Left renal pelvis (tissue), 4 donors: ENCODE results near the gene CDH24. TPM values are rescaled to one million over a fixed set of nuclear protein-coding genes. Genes with fewer than 3 reads are reported as not detected.
A peak's percentile ranks its signal among the peaks of the same experiment; 100 is the strongest.

Experiments used
- DNase-seq, 4 donors: peaks; one replicate each; pipeline ENCODE4 v3.0.0-alpha.2; 2013; ENCODE audit warnings: low read depth in 4 of 4, low spot score in 3 of 4
- polyA plus RNA-seq, 4 donors: library from polyadenylated mRNA; unstranded; fragments of 120-200 nt; gene quantifications; one replicate each; pipeline ENCODE4 v1.2.1, GENCODE V29; 2013; ENCODE audit not compliant: insufficient read length in 4 of 4

The CDH24 gene
- polyA plus RNA-seq, 4 donors: 17.9 to 44.0 (median 29.7) TPM

DNA sequence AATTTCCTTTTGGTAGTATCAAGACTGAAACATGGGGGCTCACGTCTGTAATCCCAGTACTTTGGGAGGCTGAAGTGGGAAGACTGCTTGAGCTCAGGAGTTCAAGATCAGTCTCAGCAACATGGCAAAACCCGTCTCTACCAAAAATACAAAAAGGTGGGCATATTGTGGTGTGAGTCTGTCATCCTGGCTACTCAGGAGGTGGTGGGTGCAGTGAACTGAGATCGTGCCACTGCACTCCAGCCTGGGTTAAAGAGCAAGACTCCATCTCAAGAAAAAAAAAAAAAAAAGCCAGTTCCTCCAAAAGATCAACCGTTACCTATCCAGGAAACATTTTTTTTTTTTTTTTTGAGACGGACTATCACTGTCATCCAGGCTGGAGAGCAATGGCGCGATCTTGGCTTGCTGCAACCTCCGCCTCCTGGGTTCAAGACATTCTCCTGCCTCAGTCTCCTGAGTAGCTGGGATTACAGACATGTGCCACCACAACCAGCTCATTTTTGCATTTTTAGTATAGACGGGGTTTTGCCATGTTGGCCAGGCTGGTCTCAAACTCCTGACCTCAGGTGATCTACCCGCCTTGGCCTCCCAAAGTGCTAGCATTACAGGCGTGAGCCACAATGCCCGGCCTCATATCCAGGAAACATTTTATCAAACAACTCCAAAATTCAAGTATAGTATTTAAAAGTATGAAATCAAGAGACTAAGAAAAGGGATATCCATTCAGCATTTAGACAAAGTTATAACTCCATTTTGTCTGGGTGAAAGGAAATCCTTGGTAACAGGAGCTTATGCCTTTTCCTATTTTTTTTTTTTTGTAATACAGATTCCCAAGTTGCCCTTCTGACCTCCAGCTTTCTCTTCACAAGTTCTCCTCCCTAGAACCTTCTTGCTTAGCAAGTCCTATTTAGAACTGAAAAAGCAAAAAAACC, 34.2 kb upstream of the CDH24 start:
- no peak for DNase-seq

DNA sequence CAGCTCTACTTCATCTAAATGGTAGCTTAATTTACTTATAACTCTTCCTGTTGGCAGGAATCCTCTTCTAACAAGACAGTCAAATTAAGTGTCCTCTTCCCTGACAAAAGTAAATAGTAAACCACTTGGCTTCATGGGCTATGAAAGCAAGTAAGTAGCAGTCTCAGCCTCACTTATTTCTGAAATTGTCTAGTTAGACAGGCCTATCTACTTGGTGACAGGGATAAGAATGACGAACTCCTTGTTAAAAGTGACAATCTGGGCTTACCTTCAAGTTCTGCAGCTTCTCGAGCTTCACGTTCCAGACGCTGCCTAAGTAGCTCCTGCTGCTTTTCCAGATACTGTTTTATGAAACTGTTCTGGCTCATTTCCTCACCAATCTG, 32.9 kb upstream of the CDH24 start:
- no peak for DNase-seq

DNA sequence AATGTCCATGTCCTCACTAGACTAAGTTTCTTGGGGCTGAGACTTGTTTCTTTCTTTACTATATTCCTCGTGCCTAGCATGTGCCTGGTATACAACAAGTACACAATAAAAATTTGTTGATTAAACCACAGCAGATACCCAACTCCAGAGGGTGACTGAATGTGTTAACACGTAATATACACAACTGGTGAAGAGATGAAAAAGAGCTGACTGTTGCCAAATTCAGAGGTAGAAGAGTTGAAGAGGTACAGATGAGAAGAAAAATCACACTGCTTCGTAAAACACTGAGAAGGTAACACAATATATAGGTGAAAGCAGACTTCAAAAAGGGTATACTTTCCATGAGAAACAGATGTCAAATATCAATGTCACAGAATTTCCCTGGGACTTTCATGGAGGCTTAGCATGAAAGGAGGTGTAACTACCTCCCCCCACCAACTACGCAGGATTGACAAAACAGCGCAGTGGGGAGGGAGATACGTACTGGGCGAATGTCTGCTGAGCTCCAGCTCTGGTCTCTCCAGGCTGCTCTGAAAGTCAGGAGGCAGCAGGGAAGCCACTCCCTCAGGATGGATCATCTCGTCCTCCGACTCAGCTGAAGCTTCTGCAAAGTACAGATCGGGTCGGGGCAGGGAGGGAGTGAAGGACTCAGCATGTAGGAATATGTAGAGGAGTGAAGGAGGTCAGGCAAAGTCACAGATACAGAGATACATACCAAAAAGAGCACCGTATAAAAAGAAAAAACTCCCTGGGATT, 32.4 kb upstream of the CDH24 start:
- no peak for DNase-seq

DNA sequence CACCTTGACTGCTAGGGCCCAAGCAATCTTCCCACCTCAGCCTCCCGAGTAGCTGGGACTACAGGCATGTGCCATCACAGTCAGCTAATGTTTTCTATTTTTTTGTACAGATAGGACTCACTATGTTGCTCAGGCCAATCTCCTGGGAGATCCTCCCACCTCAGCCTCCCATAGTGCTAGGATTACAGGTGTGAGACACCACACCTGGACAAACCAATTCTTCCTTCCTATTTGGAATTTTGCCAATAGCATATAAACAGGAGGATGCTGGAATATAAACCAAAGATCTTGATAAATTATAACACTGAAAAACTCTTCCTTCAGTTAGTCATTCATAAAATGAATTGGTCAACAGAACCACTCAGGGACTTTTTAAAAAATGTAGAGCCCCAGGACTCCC, 29.2 kb upstream of the CDH24 start:
- DNase-seq: no peak

DNA sequence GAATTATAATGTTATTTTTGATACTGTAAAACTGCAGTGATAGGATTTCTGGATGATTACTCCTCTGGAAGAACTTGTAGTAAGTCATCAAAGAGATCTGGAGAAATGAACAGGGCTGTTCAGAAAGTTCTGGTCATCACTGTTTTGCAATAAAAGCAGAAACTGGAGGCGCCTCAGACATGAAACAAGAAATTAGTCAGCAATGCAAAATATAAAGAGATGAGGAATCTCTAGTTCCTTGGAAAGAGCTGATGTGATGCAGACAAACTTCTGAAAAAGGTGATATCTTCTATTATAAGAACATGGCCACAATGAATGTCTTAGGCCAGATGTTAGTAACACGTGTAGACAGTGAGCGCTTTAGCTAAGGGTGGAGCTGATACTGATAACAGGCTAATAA, 28.1 kb upstream of the CDH24 start:
- DNase-seq: no peak

DNA sequence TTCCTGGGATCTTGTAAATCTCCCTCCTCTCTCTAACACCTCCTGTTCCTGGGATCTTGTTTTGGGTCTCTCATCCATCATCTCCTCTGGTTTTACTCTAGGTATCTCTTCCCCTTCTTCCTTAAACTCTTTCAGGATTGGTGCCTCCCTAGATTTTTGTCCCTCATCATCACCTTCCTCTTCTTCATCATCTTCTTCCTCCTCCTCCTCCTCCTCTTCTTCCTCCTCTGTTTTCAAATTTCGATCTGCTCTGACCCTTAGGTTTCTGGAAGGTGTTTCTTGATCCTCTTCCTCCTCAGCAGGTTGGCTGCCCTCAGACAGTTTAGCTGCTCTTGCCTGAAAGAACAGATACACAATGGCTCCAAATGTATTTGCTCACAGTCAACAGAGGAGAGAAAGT, 23.2 kb upstream of the CDH24 start:
- no peak for DNase-seq

DNA sequence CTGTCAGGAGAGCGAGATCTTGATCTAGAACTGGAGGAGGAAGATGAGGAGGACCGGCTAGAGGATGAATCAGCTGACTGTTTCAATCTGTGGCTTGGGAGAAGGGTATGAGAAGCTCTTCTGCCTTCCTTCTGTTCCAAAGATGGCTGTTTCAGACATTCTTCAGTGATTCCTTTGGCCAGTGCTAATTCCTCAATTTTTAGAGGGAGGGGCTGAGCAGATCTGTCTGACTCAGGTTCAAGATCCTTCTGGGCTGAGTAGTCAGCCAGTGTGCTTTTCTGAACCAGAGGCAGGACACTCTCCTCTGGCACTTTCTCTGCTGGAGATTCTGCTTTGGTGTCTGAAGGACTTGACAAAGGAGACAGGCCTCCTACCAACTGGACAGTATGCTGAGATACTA, 22.4 kb upstream of the CDH24 start:
- no peak for DNase-seq

DNA sequence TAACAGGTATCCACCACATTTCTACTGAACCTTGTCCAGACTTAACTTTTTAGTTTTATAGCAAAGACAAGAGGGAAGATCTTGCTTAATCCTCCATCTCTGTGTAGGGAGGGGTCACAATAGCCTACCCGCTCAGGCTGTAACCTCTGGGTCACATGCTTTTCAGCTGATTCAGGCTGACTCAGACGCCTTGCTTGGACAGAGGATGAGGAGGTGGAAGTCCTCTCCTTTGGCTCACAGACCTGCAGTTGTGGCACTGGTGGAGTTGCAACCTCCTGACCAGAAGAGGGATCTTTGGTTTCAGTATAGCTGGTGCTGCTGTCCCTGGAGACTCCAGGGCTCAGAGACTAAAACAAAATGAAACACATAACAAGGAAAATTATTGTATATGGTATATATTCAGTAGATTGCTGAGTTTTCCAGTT, 21.4 kb upstream of the CDH24 start:
- DNase-seq: no peak

DNA sequence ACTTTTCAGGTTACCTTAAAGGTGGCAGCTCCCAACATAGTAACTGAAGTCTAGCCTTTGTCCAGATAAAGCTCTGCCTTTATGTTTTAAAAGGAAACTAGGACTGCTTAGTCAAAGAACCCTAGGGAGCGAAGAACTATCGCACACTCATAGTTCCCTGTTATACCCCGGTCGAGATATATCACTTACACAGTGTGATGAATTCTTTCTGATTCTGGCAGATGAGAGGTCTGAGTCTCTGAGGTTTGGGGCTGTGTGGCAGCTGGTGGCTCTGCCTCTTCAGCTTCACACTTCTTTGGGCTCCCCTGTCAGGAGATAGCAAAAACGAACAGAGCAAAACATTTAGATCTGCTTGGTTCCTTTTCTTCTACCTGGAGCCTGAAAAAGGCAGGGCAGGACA, 20.6 kb upstream of the CDH24 start:
- DNase-seq: no peak

DNA sequence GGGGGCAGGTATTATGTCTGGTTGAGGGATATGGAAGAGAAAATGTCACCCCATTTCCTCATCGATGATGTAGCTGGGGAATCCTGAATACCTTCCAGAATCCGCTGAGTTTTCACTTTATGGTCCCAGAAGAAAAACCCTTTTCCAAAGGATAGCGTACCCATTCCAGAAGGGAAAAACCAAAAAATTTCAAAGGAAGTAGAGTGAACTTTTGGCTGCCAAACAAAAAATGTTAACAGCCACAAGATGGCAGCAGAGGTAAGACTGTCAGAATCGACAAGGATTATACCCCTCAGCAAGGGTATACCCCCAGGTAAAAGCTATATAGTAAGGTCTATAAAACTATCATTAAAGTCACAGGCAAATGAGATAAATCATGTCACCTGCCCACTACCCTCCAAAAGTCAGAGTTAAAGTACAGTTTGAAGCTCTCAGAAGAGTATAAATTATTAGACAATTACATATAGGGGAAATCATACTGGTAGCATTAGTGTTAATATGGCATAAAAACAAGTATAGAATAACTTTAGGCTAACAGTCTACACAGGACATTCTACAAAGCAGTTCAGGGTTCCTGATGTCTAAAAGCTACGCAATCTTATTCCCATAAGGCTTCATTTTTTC, 19.6 kb upstream of the CDH24 start:
- no peak for DNase-seq

DNA sequence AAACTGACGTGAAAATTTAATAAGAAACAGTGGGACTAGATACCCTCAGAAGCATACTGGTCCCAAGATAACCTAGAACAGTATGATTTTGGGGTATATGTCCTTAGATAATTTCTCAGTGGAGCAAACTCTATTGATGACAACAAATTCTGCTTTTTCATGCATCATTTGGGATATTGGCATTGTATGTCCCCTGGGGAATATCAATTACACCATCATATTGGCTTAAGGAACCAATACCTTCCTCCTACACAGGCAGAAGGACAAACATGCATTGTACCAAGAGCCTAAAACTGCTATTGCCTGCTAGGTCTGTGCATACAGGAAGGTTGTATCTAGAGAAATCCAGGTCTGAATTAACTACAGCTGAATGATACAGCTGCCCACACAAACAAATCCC, 17.6 kb upstream of the CDH24 start:
- no peak for DNase-seq

DNA sequence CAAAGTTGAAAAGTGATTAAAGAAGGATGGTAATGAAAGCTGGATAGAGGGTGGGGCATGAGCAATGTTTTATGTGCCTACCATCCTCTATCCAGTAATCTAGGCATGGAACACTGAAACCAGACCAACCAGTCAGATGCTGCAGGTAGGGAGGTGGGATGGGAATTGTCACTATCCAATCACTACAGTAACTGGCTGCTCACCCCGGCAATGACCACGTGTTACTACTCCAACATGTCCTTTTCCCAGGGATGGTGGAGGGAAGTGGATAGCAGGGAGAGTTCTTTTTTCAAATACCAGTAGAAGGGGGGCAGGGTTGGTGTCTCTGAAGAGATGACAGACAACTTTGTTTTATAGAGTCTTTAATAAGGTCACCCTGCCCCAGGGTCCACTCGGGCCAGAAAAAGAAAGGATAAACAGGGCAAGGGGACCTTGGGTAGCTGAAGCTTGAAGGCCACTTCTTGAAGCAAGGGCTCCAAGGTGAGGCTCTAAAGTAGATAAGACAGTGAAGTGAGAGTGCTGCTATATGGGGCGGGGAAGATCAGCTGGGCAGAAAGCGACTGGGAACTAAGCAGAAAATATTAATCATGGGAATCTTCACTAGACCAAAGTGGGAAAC, 14.7 kb upstream of the CDH24 start:
- no peak for DNase-seq

DNA sequence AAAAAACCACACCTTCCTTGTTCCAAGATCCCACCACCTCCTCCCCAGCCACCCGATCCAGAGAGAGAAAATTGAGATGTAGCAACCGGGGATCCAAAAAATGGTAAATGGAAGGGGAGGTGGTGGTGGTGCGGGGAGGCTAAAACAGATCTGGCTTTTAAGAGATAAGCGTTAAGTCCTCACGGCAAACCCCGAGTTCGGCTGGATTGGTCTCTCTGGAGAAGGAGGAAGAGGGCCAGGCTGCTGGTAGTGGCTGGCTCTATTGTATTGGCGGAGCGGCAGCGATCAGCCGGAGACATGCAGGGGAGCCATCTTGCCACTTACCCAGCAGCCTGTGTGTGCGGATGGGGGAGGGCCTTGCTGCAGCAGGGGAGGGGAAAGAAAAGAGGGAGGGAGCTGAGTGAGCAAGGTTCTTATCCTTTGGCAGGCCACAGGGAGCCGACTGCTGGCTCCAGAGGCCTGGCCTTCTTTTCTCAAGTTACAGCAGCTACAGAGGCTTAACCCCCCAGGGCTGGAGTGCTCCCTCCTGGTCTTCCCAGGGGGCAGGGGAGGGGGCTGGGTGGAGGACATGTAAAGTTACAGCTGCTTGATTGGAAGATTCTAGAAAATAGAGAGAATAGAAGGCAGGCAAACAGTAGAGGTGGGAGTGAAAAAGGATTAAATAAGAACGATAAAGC, 14.1 kb upstream of the CDH24 start:
- DNase-seq: peak in 3 of 4 donors; percentile 71 to 89 (median 77)

DNA sequence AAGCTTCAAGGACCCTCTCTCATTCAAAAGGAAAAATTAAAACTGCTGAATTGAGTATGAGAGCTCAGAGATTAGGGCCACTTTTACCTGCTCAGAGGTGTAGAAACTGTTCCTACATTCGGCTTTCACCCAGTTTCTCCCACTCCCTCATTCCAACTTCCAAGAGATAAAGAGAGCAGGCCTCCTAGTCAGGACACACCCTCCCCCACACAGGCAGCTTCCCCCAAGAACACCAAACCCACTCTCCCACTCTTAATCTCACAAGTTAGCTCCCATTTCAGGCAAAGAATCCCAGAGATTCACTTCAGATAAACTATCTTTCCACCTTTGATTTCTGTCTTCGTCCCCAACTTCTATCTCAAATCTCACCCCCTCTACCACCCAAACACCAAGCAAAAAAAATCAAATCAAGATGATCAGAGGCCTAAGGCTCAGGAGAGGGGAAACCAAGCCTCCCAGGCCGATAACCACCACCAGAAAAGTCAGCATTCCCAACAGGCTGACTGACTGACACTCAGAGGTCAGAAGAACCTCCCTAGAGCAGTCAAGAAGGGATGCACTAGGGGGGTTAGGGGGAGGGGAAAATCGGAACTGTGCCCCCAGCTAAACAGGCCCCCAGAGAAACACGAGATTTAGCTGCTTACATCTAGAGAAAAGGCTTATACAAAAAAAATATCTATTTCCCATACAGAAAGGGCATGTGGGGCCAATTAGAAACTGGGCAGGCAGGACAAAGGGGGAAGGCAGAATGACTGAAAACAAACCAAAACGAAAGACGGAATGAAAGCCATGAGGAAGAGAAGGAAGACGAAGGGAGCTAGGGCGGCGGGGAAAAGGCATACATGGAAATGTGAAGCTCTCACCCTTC, 13.2 kb upstream of the CDH24 start:
- DNase-seq: no peak

DNA sequence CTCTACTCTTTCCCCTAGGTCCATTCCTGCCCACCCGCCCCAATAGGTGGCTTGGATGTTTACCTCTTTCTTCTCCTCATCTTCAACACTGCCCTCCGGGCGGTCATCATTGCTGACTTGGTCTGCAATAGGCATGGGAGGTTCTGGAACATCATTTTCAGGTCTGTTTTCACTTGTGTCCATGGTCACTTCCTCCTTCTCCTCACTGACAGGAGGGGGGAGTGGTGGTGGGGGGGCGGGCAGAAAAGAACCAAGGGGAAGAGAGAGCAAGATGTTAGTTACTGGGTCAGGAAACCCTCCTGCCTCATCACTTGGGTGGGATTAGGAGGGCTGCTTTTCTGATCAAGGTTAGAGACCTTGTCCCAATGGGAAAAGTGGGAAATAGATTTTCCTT, 12.1 kb upstream of the CDH24 start:
- no peak for DNase-seq

DNA sequence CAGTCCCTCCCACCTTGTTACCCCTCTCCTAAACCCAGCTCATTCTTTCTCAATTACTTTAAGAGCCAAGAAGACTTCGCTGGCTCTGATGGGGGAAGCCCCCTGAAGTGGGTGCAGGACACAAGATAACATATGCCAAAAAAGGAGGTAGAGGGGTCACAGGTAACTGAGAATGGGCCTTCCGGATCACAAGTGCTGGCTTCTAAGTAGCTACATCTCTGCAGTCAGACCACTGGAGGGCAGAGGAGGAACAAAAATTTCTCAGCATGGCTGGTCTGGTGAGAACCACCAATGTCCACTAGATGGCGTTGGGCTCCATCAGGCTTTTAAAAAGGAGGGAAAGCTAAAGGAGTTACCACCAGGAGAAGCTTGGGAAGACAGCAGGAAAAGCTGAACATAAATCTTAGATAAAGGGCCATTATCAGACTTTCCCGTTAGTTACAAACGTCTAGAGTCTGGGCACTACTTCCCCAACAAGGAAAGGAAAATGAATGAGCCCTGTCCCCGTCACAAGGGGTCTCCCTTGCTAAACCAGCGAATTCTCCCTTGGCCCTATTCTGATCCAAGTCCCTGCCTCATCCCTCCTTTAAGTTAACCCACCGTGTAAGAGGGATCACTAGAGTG, 11.6 kb upstream of the CDH24 start:
- DNase-seq: peak in 3 of 4 donors; percentile 82 to 88 (median 84)

DNA sequence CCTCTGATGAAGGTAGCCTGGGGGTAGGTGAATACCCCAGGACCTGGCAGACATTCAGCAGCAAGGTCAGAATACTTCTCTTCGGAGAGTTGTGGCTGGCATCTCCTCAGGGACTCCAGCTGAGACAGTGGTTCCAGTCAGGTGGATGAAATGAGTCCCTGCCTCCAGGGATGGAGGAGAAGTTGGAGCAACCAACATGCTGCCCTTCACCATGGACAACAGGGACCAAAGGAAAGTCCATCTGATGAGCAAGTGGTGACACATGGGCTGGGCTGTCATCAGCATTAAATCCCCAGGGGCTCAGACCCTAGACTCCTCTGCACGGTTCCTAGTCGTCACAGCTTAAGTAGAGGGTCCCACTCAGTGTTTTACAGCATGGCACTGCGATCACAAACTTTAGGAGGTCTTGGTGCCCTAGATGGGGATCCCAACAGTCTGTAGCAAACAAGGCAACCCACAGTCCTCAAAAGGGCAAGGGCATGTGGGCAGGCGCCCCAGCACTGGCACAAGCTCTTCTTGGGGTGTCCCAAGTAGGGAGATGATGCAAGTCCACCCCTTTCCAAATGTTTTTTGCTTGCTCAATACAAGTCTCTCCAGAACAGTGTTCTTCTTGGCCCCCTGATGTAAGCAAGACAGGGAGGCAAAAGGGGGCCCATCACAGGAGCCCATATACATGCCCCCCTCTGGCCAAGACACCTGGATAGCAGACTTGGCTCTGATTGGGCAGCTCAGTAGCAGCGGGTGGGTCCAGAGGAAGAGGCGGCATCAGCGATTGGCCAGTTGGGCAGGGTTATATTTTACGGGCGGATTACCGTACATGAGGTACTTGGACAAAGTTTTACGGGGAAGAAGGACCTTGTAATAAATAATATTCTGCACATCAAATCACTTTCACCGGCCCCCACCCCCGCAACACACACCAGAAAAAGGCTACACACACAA, 10.8 kb upstream of the CDH24 start:
- no peak for DNase-seq
